DOHH2 (cell line): ENCODE measurements around the gene MRM2.

ENCODE experiments used
- H3F3A ChIP-seq: fragments of 200-600 bp; sonication (generic), shearing (Covaris generic); 2 replicates; pipeline ENCODE4 v1.6.0; 2016; ENCODE audit warnings: antibody characterized with exemption, mild to moderate bottlenecking; ENCODE audit not compliant: control insufficient read depth, insufficient read depth
- H3K27ac ChIP-seq: fragments of 200-600 bp; sonication (generic); 2 replicates; pipeline ENCODE4 v1.5.1; 2014; ENCODE audit warnings: low read depth, mild to moderate bottlenecking, low read length, moderate library complexity
- H3K27me3 ChIP-seq: fragments of 200-600 bp; sonication (generic); 2 replicates; pipeline ENCODE4 v1.6.1; 2014; ENCODE audit warnings: mild to moderate bottlenecking, low read length, mixed read lengths; ENCODE audit not compliant: control insufficient read depth
- H3K36me3 ChIP-seq: fragments of 200-600 bp; sonication (generic); 2 replicates; pipeline ENCODE4 v1.6.1; 2014; ENCODE audit warnings: mild to moderate bottlenecking, low read length, moderate library complexity, mixed read lengths; ENCODE audit not compliant: control insufficient read depth
- H3K4me1 ChIP-seq: fragments of 200-600 bp; sonication (generic); 2 replicates; pipeline ENCODE4 v1.6.1; 2014; ENCODE audit warnings: mild to moderate bottlenecking, low read length, mixed read lengths; ENCODE audit not compliant: control insufficient read depth
- H3K4me2 ChIP-seq: fragments of 200-600 bp; sonication (generic); 2 replicates; pipeline ENCODE4 v1.6.0; 2014; ENCODE audit warnings: mild to moderate bottlenecking, low read length, moderate library complexity
- H3K4me3 ChIP-seq: fragments of 200-600 bp; sonication (generic); 2 replicates; pipeline ENCODE4 v1.5.1; 2014; ENCODE audit warnings: mild to moderate bottlenecking, low read length, mixed read lengths
- H3K79me2 ChIP-seq: fragments of 200-600 bp; sonication (generic); 2 replicates; pipeline ENCODE4 v1.6.1; 2014; ENCODE audit warnings: mild to moderate bottlenecking, low read length, mixed read lengths; ENCODE audit not compliant: control insufficient read depth
- H3K9me2 ChIP-seq: fragments of 200-600 bp; sonication (generic); replicated peaks from 2 replicates; pipeline ENCODE4 v1.6.1; 2014; ENCODE audit warnings: mild to moderate bottlenecking, low read length, mixed read lengths; ENCODE audit not compliant: control insufficient read depth
- H3K9me3 ChIP-seq: fragments of 200-600 bp; sonication (generic); 2 replicates; pipeline ENCODE4 v1.6.1; 2014; ENCODE audit warnings: antibody characterized with exemption, low read length, mixed read lengths; ENCODE audit not compliant: control insufficient read depth, insufficient read depth
- H4K20me1 ChIP-seq: fragments of 200-600 bp; sonication (generic); 2 replicates; pipeline ENCODE4 v1.6.0; 2014; ENCODE audit warnings: low read depth, mild to moderate bottlenecking, antibody characterized with exemption, low read length, moderate library complexity; ENCODE audit not compliant: control insufficient read depth, insufficient read depth
- EZH2phosphoT487 ChIP-seq: fragments of 200-600 bp; sonication (generic); IDR thresholded peaks from 2 replicates; pipeline ENCODE4 v1.6.1; 2017; ENCODE audit warnings: borderline replicate concordance, mild to moderate bottlenecking, antibody characterized with exemption, low read length, moderate library complexity, mixed read lengths
- TF ChIP-seq, protein P1 (sequence below): fragments of 200-600 bp; sonication (generic); IDR thresholded peaks from one replicate; pipeline ENCODE4 v1.5.1; 2014; ENCODE audit warnings: antibody characterized with exemption, mild to moderate bottlenecking, low read depth, low read length; ENCODE audit not compliant: poor library complexity, severe bottlenecking

Gene MRM2

DNA sequence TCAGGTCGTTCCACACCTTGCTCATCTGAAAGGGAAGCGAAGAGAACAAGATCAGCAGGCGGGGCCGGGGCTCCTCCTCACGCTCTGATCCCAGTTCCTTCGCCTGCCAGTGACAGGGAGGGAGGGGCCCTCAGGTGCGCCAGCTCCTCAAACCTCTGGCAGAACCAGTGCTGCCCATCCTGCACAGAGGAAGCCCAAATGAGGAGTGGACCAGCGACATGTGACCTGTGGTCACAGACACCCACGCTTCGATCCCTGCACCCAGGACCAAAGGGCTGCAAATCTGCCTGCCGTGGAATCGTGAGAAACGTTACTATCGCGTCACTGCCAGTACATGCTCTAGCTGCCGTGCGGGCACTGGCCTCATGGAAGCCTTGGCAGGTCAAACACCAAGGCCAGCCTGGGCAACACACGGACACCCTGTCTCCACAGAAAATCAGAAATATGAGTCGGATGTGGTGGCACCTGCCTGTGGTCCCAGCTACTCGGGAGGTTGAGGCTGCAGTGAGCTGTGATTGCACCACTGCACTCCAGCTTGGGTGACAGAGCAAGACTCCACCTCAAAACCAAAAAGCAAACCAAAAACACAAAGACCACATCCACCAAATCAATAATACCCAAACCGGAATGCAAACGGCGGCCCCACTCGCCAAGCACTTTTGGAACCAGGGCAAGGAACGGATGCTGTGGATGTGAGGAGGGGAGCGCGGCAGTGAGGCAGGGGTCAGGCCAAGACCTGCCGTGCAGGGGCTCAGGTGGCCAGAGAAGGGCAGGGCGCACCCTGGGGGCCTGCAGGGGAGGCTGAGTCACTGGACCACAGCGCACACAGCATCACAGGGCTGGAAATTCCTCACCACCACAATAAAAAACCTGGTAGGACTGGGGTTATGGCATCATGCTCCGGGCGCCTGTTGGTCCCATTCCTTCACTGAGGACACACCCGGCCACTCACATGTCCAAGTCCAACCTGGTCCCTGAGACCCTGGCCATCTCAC lies 13.4 kb upstream of the MRM2 start:
- Histone ChIP-seq H3K27ac (no peak overlapping the region), H3K9me2 (no peaks in the 10 kb centered on the region), H3K4me2 (no peak overlapping the region), H3K9me3 (no peaks in the 10 kb centered on the region), H4K20me1 (peaks cover 4% of the 10 kb centered on the region; the same call in 1 of the 2 replicates), H3K79me2 (no peaks in the 10 kb centered on the region), H3F3A (peaks cover 2% of the 10 kb centered on the region; the same call in 1 of the 2 replicates), H3K36me3 (peaks cover 38% of the 10 kb centered on the region; the same call in 1 of the 2 replicates), H3K27me3 (no peaks in the 10 kb centered on the region), H3K4me1 (peaks cover 23% of the 10 kb centered on the region), H3K4me3 (no peak overlapping the region)
- TF ChIP-seq, protein P1, sequence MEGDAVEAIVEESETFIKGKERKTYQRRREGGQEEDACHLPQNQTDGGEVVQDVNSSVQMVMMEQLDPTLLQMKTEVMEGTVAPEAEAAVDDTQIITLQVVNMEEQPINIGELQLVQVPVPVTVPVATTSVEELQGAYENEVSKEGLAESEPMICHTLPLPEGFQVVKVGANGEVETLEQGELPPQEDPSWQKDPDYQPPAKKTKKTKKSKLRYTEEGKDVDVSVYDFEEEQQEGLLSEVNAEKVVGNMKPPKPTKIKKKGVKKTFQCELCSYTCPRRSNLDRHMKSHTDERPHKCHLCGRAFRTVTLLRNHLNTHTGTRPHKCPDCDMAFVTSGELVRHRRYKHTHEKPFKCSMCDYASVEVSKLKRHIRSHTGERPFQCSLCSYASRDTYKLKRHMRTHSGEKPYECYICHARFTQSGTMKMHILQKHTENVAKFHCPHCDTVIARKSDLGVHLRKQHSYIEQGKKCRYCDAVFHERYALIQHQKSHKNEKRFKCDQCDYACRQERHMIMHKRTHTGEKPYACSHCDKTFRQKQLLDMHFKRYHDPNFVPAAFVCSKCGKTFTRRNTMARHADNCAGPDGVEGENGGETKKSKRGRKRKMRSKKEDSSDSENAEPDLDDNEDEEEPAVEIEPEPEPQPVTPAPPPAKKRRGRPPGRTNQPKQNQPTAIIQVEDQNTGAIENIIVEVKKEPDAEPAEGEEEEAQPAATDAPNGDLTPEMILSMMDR, result no peak

DNA sequence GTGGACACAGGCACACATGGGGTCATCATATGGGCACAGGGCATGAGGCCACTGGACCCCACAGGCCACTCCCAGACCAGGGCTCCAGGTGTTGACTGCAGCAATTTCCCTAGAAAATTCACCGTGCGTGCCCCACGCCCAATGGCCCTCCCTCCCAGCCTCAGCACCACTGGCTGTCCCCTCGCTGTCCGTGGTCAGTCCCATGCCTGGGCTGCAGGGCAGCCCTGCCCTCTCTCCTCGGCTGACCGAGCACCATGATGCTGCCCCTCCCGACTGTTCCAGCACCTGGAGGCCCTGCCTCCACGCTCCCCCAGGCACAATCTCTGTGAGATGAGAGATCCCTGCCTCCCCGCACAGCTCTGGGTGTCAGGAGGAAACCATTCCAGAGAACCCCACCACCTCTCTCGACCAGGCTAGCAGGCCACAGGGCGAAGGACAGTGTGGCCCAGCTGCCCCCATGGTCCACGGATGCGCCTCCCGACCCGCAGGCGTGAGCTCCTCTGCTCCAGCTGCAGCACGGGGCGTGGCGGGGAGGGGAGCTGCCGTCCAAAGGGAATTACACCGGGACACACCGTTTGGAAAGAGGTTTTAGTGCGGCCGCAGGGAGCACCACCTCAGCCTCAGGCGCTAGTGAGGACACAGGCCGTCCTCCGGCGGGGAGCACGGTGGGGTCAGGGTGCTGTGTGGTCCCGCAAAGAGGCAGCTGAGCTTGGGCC lies 12.6 kb upstream of the MRM2 start:
- Histone ChIP-seq H3K79me2 (no peaks in the 10 kb centered on the region), H3K36me3 (peaks cover 41% of the 10 kb centered on the region; the same call in 1 of the 2 replicates), H3K27ac (no peak overlapping the region), H3K4me3 (no peak overlapping the region), H3F3A (peaks cover 2% of the 10 kb centered on the region; the same call in 1 of the 2 replicates), H4K20me1 (peaks cover 4% of the 10 kb centered on the region; the same call in 1 of the 2 replicates), H3K4me2 (no peak overlapping the region), H3K9me3 (no peaks in the 10 kb centered on the region), H3K4me1 (peaks cover 15% of the 10 kb centered on the region), H3K9me2 (no peaks in the 10 kb centered on the region), H3K27me3 (no peaks in the 10 kb centered on the region)
- TF ChIP-seq, protein P1, result no peak
- TF ChIP-seq EZH2phosphoT487, result no peak

DNA sequence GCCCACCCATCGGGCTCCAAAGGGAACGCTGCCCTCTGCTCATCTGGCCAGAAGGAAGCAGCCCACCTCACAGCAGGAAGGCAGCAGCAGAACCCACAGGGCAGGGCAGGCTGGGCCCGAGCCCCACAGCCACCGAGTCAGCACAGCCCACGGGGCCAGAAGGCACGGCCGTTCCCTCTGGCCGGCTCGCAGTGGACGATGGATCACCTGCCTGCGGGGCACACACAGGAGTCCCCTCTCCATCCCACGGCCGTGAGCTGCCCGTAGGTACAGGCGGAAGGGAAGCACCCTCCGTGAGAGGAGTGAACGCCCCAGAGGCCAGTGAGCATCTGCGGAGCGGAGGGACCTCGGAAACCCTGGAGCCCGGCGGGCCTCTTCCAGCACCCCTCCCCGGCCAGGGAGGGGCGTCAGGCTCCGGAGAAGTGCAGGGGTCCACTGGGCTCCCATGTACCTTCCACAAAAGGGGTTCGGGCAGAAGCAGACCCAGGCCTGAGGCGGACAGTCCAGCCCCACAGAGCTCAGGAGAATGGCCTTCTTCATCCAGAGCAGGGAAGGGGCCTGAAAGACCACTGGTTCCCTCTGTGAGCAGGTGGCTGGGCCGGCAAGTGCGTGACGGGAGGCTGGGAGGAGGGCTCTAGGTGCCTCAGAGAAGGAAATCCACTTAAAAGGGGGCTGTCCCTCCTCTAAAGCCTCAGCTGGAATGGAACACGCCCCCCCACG lies 11.7 kb upstream of the MRM2 start:
- H3K9me3 ChIP-seq, result no peaks in the 10 kb centered on the region
- TF ChIP-seq, protein P1, result no peak
- TF ChIP-seq EZH2phosphoT487, result no peak
- peaks cover 43% of the 10 kb centered on the region; the same call in 1 of the 2 replicates for H3K36me3 ChIP-seq
- no peak overlapping the region for H3K4me3 ChIP-seq
- no peaks in the 10 kb centered on the region for H3K27me3 ChIP-seq
- H3K79me2 ChIP-seq, result no peaks in the 10 kb centered on the region
- peaks cover 4% of the 10 kb centered on the region; the same call in 1 of the 2 replicates for H4K20me1 ChIP-seq
- peaks cover 2% of the 10 kb centered on the region; the same call in 1 of the 2 replicates for H3F3A ChIP-seq
- no peak overlapping the region for H3K27ac ChIP-seq
- no peaks in the 10 kb centered on the region for H3K9me2 ChIP-seq
- peaks cover 6% of the 10 kb centered on the region for H3K4me1 ChIP-seq
- H3K4me2 ChIP-seq, result no peak overlapping the region
